Tibial nerve (tissue), 4 donors: ENCODE data around the gene RBMS3. TPM values are rescaled to one million over a fixed set of nuclear protein-coding genes. Genes with fewer than 3 reads are reported as not detected.

Experiments
- DNase-seq, 2 donors: peaks; one replicate each; pipeline ENCODE4 v3.0.0-alpha.2; 2019; ENCODE audit warnings: low spot score in 2 of 2
- H3K27ac ChIP-seq, 4 donors: fragments of 200-600 bp; sonication (generic) in 3 of 4; one replicate each; pipeline ENCODE4 v1.5.1; 2017 to 2019; ENCODE audit warnings: mild to moderate bottlenecking in 1 of 4
- H3K27me3 ChIP-seq, 2 donors: fragments of 200-600 bp; sonication (generic) in 1 of 2; one replicate each; pipeline versions ENCODE4 v1.5.1 to v1.6.0; 2017 to 2019
- H3K36me3 ChIP-seq, 3 donors: fragments of 200-600 bp; sonication (generic); one replicate each; pipeline ENCODE4 v1.5.1; 2018 to 2019
- H3K4me1 ChIP-seq, 4 donors: fragments of 200-600 bp; sonication (generic) in 3 of 4; one replicate each; pipeline ENCODE4 v1.5.1; 2017 to 2019
- H3K4me3 ChIP-seq, 4 donors: fragments of 200-600 bp; sonication (generic) in 3 of 4; one replicate each; pipeline ENCODE4 v1.5.1; 2017 to 2019; ENCODE audit warnings: mild to moderate bottlenecking in 1 of 4, moderate library complexity in 1 of 4
- H3K9me3 ChIP-seq, 4 donors: fragments of 200-600 bp; sonication (generic) in 3 of 4; one replicate each; pipeline ENCODE4 v1.5.1; 2017 to 2019
- EP300 ChIP-seq, 2 donors: sonication (generic); formaldehyde crosslinking; IDR thresholded peaks; one replicate each; pipeline ENCODE4 v1.6.1; 2017; ENCODE audit warnings: antibody characterized with exemption in 2 of 2, mild to moderate bottlenecking in 1 of 2
- POLR2A ChIP-seq, 2 donors: fragments of 450-650 bp; IDR thresholded peaks; one replicate each; pipeline ENCODE4 v1.6.1; 2017; ENCODE audit warnings: antibody characterized with exemption in 2 of 2, mild to moderate bottlenecking in 2 of 2, moderate library complexity in 2 of 2
- WGBS, 2 donors: methylation state at CpG; one replicate each; pipeline ENCODE4 v1.1.5; 2018; 5-methylcytosine and 5-hydroxymethylcytosine counted together
- total RNA-seq, 4 donors: library from RNA; depleted of rRNA; stranded (reverse); fragments of >200 nt; gene quantifications; one replicate each; pipeline ENCODE4 v1.1.0, GENCODE V29; 2016
- TF ChIP-seq, protein P1 (sequence below), 5 experiments: fragments of 200-600 bp in 3 of 5; fragments of 450-650 bp in 2 of 5; sonication (generic) in 3 of 5; IDR thresholded peaks; one replicate each; pipeline ENCODE4 v1.5.1; 2016 to 2019; ENCODE audit warnings: antibody characterized with exemption in 5 of 5, mild to moderate bottlenecking in 3 of 5, moderate library complexity in 2 of 5

The RBMS3 gene
- total RNA-seq, 4 donors from 2014 or later = 157 to 175 (median 161) TPM

DNA sequence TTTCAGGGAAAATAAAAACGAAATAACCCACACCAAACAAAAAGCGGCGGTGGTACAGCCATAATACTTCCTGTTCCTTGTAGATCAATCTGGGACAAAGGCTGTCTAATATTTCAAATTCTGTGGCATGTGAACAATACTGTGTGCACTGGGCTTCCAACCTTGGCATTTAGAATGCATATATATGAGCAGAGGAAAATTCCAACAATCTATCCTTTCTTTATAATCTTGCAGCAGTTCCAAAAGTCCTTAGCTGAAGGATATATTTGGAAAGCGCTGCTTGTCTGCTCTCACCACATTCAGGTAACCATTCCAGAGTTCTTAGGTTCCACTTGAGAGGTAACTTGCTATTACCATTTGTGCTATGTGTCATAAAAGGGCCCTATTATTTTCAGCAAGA is 231.8 kb downstream of the RBMS3 start:
- H3K36me3 ChIP-seq = no peaks in the 10 kb centered on the region
- 34 to 41% methylated on average over 4 of the region's 4 CpGs for WGBS, 2 donors
- H3K27me3 ChIP-seq = no peaks in the 10 kb centered on the region
- H3K9me3 ChIP-seq = no peaks in the 10 kb centered on the region
- no peak for DNase-seq
- no peak for TF ChIP-seq POLR2A (IDR thresholded peaks at IDR 0.05)
- TF ChIP-seq, protein P1, sequence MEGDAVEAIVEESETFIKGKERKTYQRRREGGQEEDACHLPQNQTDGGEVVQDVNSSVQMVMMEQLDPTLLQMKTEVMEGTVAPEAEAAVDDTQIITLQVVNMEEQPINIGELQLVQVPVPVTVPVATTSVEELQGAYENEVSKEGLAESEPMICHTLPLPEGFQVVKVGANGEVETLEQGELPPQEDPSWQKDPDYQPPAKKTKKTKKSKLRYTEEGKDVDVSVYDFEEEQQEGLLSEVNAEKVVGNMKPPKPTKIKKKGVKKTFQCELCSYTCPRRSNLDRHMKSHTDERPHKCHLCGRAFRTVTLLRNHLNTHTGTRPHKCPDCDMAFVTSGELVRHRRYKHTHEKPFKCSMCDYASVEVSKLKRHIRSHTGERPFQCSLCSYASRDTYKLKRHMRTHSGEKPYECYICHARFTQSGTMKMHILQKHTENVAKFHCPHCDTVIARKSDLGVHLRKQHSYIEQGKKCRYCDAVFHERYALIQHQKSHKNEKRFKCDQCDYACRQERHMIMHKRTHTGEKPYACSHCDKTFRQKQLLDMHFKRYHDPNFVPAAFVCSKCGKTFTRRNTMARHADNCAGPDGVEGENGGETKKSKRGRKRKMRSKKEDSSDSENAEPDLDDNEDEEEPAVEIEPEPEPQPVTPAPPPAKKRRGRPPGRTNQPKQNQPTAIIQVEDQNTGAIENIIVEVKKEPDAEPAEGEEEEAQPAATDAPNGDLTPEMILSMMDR (IDR thresholded peaks at IDR 0.05) = no peak
- TF ChIP-seq EP300 (IDR thresholded peaks at IDR 0.05) = no peak
- peaks cover 0 to 49% (median 29%) of the 10 kb centered on the region in 4 donors for H3K4me1 ChIP-seq
- peak overlapping the region in 1 of 4 donors; percentile 30 for H3K27ac ChIP-seq
- no peak overlapping the region for H3K4me3 ChIP-seq

- no peak overlapping the region for H3K4me3 ChIP-seq
- no peaks in the 10 kb centered on the region for H3K36me3 ChIP-seq
- H3K27ac ChIP-seq = peak overlapping the region in 2 of 4 donors; percentile 30 to 54
- TF ChIP-seq EP300 (IDR thresholded peaks at IDR 0.05) (no peak), POLR2A (IDR thresholded peaks at IDR 0.05) (no peak)
- TF ChIP-seq, protein P1 (IDR thresholded peaks at IDR 0.05) = no peak
- no peaks in the 10 kb centered on the region for H3K27me3 ChIP-seq
- WGBS, 2 donors = 9 to 17% methylated on average over 3 of the region's 3 CpGs
- no peaks in the 10 kb centered on the region for H3K9me3 ChIP-seq
- DNase-seq = no peak
- H3K4me1 ChIP-seq = peaks cover 0 to 49% (median 29%) of the 10 kb centered on the region in 4 donors
Measured at GRCh38 chr3:29513236-29513635, 232.4 kb downstream of the RBMS3 start.

DNA sequence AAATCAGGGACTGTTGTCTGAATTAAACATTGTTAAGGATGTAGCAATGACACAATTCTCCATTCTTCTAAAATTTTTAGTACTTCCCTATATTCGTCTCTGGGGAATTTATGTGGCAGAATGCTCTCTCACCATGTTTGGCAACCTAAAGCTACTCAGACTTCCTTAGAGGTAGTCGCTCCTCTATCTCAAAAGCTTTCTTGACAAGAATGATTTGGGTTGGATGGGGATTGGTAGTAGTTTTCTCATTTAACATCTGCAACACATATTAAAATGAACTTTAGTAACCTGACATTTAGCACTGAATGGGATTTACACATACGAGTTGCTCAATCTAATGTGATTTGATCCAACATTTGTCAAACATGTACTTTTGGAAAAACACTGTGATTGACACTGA is 233.3 kb downstream of the RBMS3 start:
- Histone ChIP-seq H3K9me3 (no peaks in the 10 kb centered on the region), H3K4me3 (no peak overlapping the region), H3K27ac (peak overlapping the region in 3 of 4 donors; percentile 23 to 54 (median 30)), H3K4me1 (peaks cover 0 to 54% (median 30%) of the 10 kb centered on the region in 4 donors), H3K36me3 (no peaks in the 10 kb centered on the region), H3K27me3 (no peaks in the 10 kb centered on the region)
- WGBS, 2 donors = 12 to 27% methylated on average over 3 of the region's 3 CpGs
- no peak for DNase-seq
- TF ChIP-seq, protein P1 (IDR thresholded peaks at IDR 0.05) = no peak
- TF ChIP-seq EP300 (IDR thresholded peaks at IDR 0.05) (peak in 1 of 2 donors; percentile 64), POLR2A (IDR thresholded peaks at IDR 0.05) (no peak)

DNA sequence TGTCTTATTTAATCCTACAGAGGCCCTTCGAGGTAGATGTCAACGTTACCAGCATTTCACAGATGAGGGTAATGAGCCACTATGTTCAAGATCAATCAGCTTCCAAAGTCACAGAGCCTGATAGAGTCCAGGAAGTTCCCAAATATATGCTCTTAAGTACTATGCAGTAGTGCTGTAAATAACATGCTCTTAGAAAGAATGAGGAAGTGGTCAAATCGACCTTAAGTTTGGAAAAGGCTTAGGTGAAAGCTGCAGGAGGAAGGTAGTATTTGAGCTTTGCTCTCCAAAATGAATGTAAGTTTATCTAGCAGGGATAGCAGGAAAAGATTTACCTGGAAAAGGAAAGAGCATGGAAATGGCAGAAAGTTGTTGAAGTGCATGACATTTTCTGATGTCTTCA is 234.0 kb downstream of the RBMS3 start:
- no peak for TF ChIP-seq POLR2A (IDR thresholded peaks at IDR 0.05)
- TF ChIP-seq, protein P1 (IDR thresholded peaks at IDR 0.05) = no peak
- TF ChIP-seq EP300 (IDR thresholded peaks at IDR 0.05) = no peak
- Histone ChIP-seq H3K27me3 (no peaks in the 10 kb centered on the region), H3K4me1 (peaks cover 0 to 61% (median 33%) of the 10 kb centered on the region in 4 donors), H3K36me3 (no peaks in the 10 kb centered on the region), H3K4me3 (no peak overlapping the region), H3K9me3 (no peaks in the 10 kb centered on the region), H3K27ac (no peak overlapping the region)
- WGBS, 2 donors = 54 to 66% methylated on average over 3 of the region's 3 CpGs
- DNase-seq = no peak

GRCh38 chr3:29515451-29515850 is 234.6 kb downstream of the RBMS3 start:
- no peak overlapping the region for H3K4me3 ChIP-seq
- 38 to 51% methylated on average over 2 of the region's 2 CpGs for WGBS, 2 donors
- TF ChIP-seq, protein P1 (IDR thresholded peaks at IDR 0.05) = no peak
- TF ChIP-seq POLR2A (IDR thresholded peaks at IDR 0.05) = no peak
- no peaks in the 10 kb centered on the region for H3K27me3 ChIP-seq
- DNase-seq = no peak
- H3K36me3 ChIP-seq = no peaks in the 10 kb centered on the region
- no peaks in the 10 kb centered on the region for H3K9me3 ChIP-seq
- peaks cover 0 to 63% (median 33%) of the 10 kb centered on the region in 4 donors for H3K4me1 ChIP-seq
- H3K27ac ChIP-seq = no peak overlapping the region
